GM12878 (cell line): Measurements from ENCODE around the gene MYCT1.

Experiments used
- ASH2L ChIP-seq: fragments of 300-600, 200-600 bp; sonication (generic); IDR thresholded peaks from 2 replicates; pipeline ENCODE4 v1.6.1; 2017; ENCODE audit warnings: low read depth, mild to moderate bottlenecking, borderline replicate concordance
- CHD1 ChIP-seq: IDR thresholded peaks from 2 replicates; pipeline ENCODE4 v1.6.1; 2012; ENCODE audit warnings: low read depth, low read length, improper control_type of control experiment
- EGR1 ChIP-seq, 2 experiments: IDR thresholded peaks; 1 replicate in 1 of 2; 2 replicates in 1 of 2; pipeline ENCODE4 v1.6.1; 2011 to 2012; ENCODE audit warnings: low read depth in 2 of 2, low read length in 2 of 2, borderline replicate concordance in 1 of 2, mild to moderate bottlenecking in 1 of 2, moderate library complexity in 1 of 2
- EP300 ChIP-seq, 2 experiments: fragments of 150-350 bp in 1 of 2; IDR thresholded peaks; 2 replicates each; pipeline ENCODE4 v1.6.1; 2011 to 2012; ENCODE audit warnings: low read depth in 2 of 2, low read length in 2 of 2, borderline replicate concordance in 1 of 2, improper control_type of control experiment in 1 of 2, inconsistent platforms in 1 of 2; ENCODE audit not compliant: control insufficient read depth in 1 of 2
- EZH2 ChIP-seq: IDR thresholded peaks from 2 replicates; pipeline ENCODE4 v1.6.1; 2012; ENCODE audit warnings: low read depth, mild to moderate bottlenecking, control low read depth, inconsistent platforms, low read length, borderline replicate concordance; ENCODE audit not compliant: control insufficient read depth
- JUNB ChIP-seq: IDR thresholded peaks from 2 replicates; pipeline ENCODE4 v1.6.1; 2016; ENCODE audit warnings: antibody characterized with exemption, mild to moderate bottlenecking
- POLR2AphosphoS2 ChIP-seq: IDR thresholded peaks from 2 replicates; pipeline ENCODE4 v1.6.1; 2011; ENCODE audit warnings: low read depth, mild to moderate bottlenecking, low read length, improper control_type of control experiment, moderate library complexity
- POLR2AphosphoS5 ChIP-seq: IDR thresholded peaks from 2 replicates; pipeline ENCODE4 v1.6.1; 2011; ENCODE audit warnings: mild to moderate bottlenecking, low read length, inconsistent platforms
- REST ChIP-seq: IDR thresholded peaks from 2 replicates; pipeline ENCODE4 v1.6.1; 2012; ENCODE audit warnings: mild to moderate bottlenecking, low read depth, low read length
- SMAD1 ChIP-seq: fragments of 450-650 bp; IDR thresholded peaks from 2 replicates; pipeline ENCODE4 v1.6.1; 2018; ENCODE audit warnings: mild to moderate bottlenecking, low read depth; ENCODE audit not compliant: partially characterized antibody
- TCF7 ChIP-seq: IDR thresholded peaks from 2 replicates; pipeline ENCODE4 v1.6.1; 2014; ENCODE audit warnings: antibody characterized with exemption, borderline replicate concordance
- TF ChIP-seq, protein P1 (sequence below), 3 experiments: IDR thresholded peaks in 2 of 3; conservative IDR thresholded peaks in 1 of 3; 2 replicates each; pipeline ENCODE4 v1.5.1; 2011; ENCODE audit warnings: low read depth in 3 of 3, low read length in 3 of 3, mild to moderate bottlenecking in 3 of 3, control low read depth in 2 of 3, moderate library complexity in 2 of 3, inconsistent platforms in 1 of 3, mixed read lengths in 1 of 3; ENCODE audit not compliant: control insufficient read depth in 2 of 3, insufficient read depth in 1 of 3; ENCODE audit errors: extremely low read depth in 1 of 3
- TF ChIP-seq, protein P2 (sequence below): IDR thresholded peaks from 2 replicates; pipeline ENCODE4 v1.6.1; 2011; ENCODE audit warnings: mild to moderate bottlenecking, low read depth, low read length, moderate library complexity; ENCODE audit not compliant: insufficient replicate concordance

DNA sequence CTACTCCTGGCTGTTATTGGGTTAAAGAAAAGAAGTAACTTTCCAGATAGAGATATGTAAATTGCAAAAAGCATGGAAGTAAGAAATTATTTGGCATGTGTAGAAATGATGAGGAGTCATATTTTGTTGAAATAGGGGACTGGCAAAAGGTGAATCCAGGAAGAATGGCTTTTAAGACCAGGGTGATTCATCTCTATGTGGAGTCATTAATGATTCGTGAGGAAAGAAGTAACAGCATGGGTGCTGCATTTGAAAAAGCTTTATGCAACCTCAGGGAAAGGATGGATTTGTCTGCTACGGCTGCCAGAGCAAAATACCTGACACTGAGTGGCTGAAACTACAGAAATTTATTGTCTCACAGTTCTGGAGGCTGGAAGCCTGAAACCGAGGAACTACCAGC is 45.7 kb upstream of the MYCT1 start:
- TF ChIP-seq POLR2AphosphoS5: no peak
- no peak for TF ChIP-seq REST
- no peak for TF ChIP-seq JUNB
- TF ChIP-seq, protein P1, sequence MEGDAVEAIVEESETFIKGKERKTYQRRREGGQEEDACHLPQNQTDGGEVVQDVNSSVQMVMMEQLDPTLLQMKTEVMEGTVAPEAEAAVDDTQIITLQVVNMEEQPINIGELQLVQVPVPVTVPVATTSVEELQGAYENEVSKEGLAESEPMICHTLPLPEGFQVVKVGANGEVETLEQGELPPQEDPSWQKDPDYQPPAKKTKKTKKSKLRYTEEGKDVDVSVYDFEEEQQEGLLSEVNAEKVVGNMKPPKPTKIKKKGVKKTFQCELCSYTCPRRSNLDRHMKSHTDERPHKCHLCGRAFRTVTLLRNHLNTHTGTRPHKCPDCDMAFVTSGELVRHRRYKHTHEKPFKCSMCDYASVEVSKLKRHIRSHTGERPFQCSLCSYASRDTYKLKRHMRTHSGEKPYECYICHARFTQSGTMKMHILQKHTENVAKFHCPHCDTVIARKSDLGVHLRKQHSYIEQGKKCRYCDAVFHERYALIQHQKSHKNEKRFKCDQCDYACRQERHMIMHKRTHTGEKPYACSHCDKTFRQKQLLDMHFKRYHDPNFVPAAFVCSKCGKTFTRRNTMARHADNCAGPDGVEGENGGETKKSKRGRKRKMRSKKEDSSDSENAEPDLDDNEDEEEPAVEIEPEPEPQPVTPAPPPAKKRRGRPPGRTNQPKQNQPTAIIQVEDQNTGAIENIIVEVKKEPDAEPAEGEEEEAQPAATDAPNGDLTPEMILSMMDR (IDR thresholded peaks at IDR 0.05 in 2 of 3, conservative IDR thresholded peaks at IDR 0.05 in 1 of 3; ENCODE audit: control insufficient read depth in 2 of 3, extremely low read depth in 1 of 3, insufficient read depth in 1 of 3, low read depth in 3 of 3, low read length in 3 of 3): no peak
- TF ChIP-seq ASH2L: no peak
- TF ChIP-seq, protein P2, sequence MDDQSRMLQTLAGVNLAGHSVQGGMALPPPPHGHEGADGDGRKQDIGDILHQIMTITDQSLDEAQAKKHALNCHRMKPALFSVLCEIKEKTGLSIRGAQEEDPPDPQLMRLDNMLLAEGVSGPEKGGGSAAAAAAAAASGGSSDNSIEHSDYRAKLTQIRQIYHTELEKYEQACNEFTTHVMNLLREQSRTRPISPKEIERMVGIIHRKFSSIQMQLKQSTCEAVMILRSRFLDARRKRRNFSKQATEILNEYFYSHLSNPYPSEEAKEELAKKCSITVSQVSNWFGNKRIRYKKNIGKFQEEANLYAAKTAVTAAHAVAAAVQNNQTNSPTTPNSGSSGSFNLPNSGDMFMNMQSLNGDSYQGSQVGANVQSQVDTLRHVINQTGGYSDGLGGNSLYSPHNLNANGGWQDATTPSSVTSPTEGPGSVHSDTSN: no peak
- no peak for TF ChIP-seq SMAD1
- no peak for TF ChIP-seq EZH2
- TF ChIP-seq POLR2AphosphoS2: no peak
- no peak for TF ChIP-seq CHD1
- TF ChIP-seq TCF7: no peak
- no peak for TF ChIP-seq EGR1 (IDR thresholded peaks at IDR 0.05; ENCODE audit: borderline replicate concordance in 1 of 2, low read depth in 2 of 2, low read length in 2 of 2)
- TF ChIP-seq EP300 (IDR thresholded peaks at IDR 0.05; ENCODE audit: borderline replicate concordance in 1 of 2, control insufficient read depth in 1 of 2, low read depth in 2 of 2, low read length in 2 of 2): no peak
